Measurements from ENCODE around the gene DDX60.

DDX60 gene

GRCh38 chr4:168199260-168199957 is 119.1 kb downstream of the DDX60 start:
- DNase-seq, result no peak

GRCh38 chr4:168197926-168198325 is 120.6 kb downstream of the DDX60 start:
- DNase-seq, result no peak

- DNase-seq, result no peak
These were observed 129.8 kb downstream of the DDX60 start for GRCh38 chr4:168188754-168189153.

GRCh38 chr4:168183717-168184571 is 134.6 kb downstream of the DDX60 start:
- no peak for DNase-seq

GRCh38 chr4:168177546-168178149 is 140.9 kb downstream of the DDX60 start:
- no peak for DNase-seq

GRCh38 chr4:168174308-168174707 is 144.2 kb downstream of the DDX60 start:
- DNase-seq, result no peak

GRCh38 chr4:168167714-168168284 is 150.8 kb downstream of the DDX60 start:
- no peak for DNase-seq

Measured in NCI-H510A (cell line).